ENCODE results near the gene CCDC88B. TPM values are rescaled to one million over a fixed set of nuclear protein-coding genes. Genes with fewer than 3 reads are reported as not detected.

Gene CCDC88B
- total and polyA plus RNA-seq, 9 of the 15 experiments (the other 6 are each of a cell fraction or from before 2014, with no cell fraction given): 0.13 to 18.1 (median 7.9) TPM

GRCh38 chr11:64355078-64355940 is 15.3 kb downstream of the CCDC88B start (continued):
- TF ChIP-seq, protein P1, sequence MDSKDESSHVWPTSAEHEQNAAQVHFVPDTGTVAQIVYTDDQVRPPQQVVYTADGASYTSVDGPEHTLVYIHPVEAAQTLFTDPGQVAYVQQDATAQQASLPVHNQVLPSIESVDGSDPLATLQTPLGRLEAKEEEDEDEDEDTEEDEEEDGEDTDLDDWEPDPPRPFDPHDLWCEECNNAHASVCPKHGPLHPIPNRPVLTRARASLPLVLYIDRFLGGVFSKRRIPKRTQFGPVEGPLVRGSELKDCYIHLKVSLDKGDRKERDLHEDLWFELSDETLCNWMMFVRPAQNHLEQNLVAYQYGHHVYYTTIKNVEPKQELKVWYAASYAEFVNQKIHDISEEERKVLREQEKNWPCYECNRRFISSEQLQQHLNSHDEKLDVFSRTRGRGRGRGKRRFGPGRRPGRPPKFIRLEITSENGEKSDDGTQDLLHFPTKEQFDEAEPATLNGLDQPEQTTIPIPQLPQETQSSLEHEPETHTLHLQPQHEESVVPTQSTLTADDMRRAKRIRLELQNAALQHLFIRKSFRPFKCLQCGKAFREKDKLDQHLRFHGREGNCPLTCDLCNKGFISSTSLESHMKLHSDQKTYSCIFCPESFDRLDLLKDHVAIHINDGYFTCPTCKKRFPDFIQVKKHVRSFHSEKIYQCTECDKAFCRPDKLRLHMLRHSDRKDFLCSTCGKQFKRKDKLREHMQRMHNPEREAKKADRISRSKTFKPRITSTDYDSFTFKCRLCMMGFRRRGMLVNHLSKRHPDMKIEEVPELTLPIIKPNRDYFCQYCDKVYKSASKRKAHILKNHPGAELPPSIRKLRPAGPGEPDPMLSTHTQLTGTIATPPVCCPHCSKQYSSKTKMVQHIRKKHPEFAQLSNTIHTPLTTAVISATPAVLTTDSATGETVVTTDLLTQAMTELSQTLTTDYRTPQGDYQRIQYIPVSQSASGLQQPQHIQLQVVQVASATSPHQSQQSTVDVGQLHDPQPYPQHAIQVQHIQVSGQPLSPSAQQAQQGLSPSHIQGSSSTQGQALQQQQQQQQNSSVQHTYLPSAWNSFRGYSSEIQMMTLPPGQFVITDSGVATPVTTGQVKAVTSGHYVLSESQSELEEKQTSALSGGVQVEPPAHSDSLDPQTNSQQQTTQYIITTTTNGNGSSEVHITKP (IDR thresholded peaks at IDR 0.05; ENCODE audit: partially characterized antibody): peak; percentile 47
- TF ChIP-seq CEBPB (tag; IDR thresholded peaks at IDR 0.05): no peak
- TF ChIP-seq CXXC5 (CRISPR knock-in tag; IDR thresholded peaks at IDR 0.05): peak; percentile 67
- no peak for TF ChIP-seq ETV6 (IDR thresholded peaks at IDR 0.05; ENCODE audit: borderline replicate concordance in 1 of 2, low read depth in 2 of 2, low read length in 1 of 2)
- 0 out of 2 replicates have a peak, but pooled peaks have one; percentile 24 for TF ChIP-seq ETV6 (CRISPR knock-in tag; IDR thresholded peaks at IDR 0.05; ENCODE audit: borderline replicate concordance)
- TF ChIP-seq ESRRA (IDR thresholded peaks at IDR 0.05; ENCODE audit: borderline replicate concordance, low read depth): peak; percentile 88
- TF ChIP-seq ZNF717 (CRISPR knock-in tag; IDR thresholded peaks at IDR 0.05): no peak
- no peak for TF ChIP-seq MCM7 (IDR thresholded peaks at IDR 0.05)
- TF ChIP-seq NFRKB (IDR thresholded peaks at IDR 0.05; ENCODE audit: low read depth): no peak
- TF ChIP-seq HOXB6 (CRISPR knock-in tag; IDR thresholded peaks at IDR 0.05; ENCODE audit: borderline replicate concordance): no peak
- no peak for TF ChIP-seq CLOCK (CRISPR knock-in tag; IDR thresholded peaks at IDR 0.05; ENCODE audit: borderline replicate concordance)
- no peak for TF ChIP-seq WHSC1 (IDR thresholded peaks at IDR 0.05; ENCODE audit: low read length)
- peak; percentile 95 for TF ChIP-seq FOSL1 (tag; conservative IDR thresholded peaks at IDR 0.05)
- peak; percentile 82; the same call in 1 of the 2 replicates for TF ChIP-seq HDAC2 (IDR thresholded peaks at IDR 0.05)
- TF ChIP-seq SUPT5H (IDR thresholded peaks at IDR 0.05): peak; percentile 36; the same call in 1 of the 2 replicates
- TF ChIP-seq XRCC4 (IDR thresholded peaks at IDR 0.05; ENCODE audit: extremely low read depth, insufficient read depth, insufficient read length): no peak
- TF ChIP-seq ZNF316 (IDR thresholded peaks at IDR 0.05): peak; percentile 52
- no peak; the same call in 1 of the 2 replicates for TF ChIP-seq ZBTB1 (CRISPR knock-in tag; IDR thresholded peaks at IDR 0.05; ENCODE audit: borderline replicate concordance, low read depth)
- TF ChIP-seq CCAR2 (IDR thresholded peaks at IDR 0.05; ENCODE audit: low read depth, low read length): no peak
